Peyer's patch (tissue), 4 donors: ENCODE measurements around the gene DAPK1.

Source experiments
- CTCF ChIP-seq, 6 experiments: fragments of 450-650 bp in 4 of 6; fragments of 200-600 bp in 2 of 6; sonication (generic) in 1 of 6; IDR thresholded peaks; one replicate each; pipeline ENCODE4 v1.5.1; 2017 to 2019; ENCODE audit warnings: antibody characterized with exemption in 6 of 6, mild to moderate bottlenecking in 3 of 6, moderate library complexity in 1 of 6
- POLR2A ChIP-seq, 2 donors: fragments of 450-650 bp; IDR thresholded peaks; one replicate each; pipeline ENCODE4 v1.5.1; 2017; ENCODE audit warnings: antibody characterized with exemption in 2 of 2, mild to moderate bottlenecking in 2 of 2, moderate library complexity in 2 of 2

- no peak for TF ChIP-seq POLR2A (IDR thresholded peaks at IDR 0.05)
- TF ChIP-seq CTCF (IDR thresholded peaks at IDR 0.05): no peak
Measured at GRCh38 chr9:87601176-87601575, 103.5 kb downstream of the DAPK1 start.
